Testis (tissue), 3 donors: Measurements from ENCODE around the gene THBS3. TPM values are rescaled to one million over a fixed set of nuclear protein-coding genes. Genes with fewer than 3 reads are reported as not detected.

Experiments used
- DNase-seq: peaks from one replicate; pipeline ENCODE4 v3.0.0-alpha.2; 2019
- H3K27ac ChIP-seq, 2 donors: fragments of 200-600 bp; sonication (generic); one replicate each; pipeline ENCODE4 v1.5.1; 2019
- H3K27me3 ChIP-seq: fragments of 200-600 bp; sonication (generic); one replicate; pipeline ENCODE4 v1.5.1; 2019
- H3K36me3 ChIP-seq: fragments of 200-600 bp; sonication (generic); one replicate; pipeline ENCODE4 v1.5.1; 2017; ENCODE audit warnings: low read depth; ENCODE audit errors: missing control alignments
- H3K4me1 ChIP-seq: fragments of 200-600 bp; sonication (generic); one replicate; pipeline ENCODE4 v1.5.1; 2019
- H3K4me3 ChIP-seq, 2 donors: fragments of 200-600 bp; sonication (generic); one replicate each; pipeline ENCODE4 v1.5.1; 2017 to 2019
- H3K9me3 ChIP-seq: fragments of 200-600 bp; sonication (generic); one replicate; pipeline ENCODE4 v1.5.1; 2017
- CTCF ChIP-seq, 3 experiments: fragments of 450-650 bp in 2 of 3; fragments of 200-600 bp in 1 of 3; sonication (generic) in 1 of 3; IDR thresholded peaks; one replicate each; pipeline ENCODE4 v1.5.1; 2016 to 2019; ENCODE audit warnings: antibody characterized with exemption in 3 of 3, mild to moderate bottlenecking in 2 of 3, moderate library complexity in 1 of 3
- POLR2A ChIP-seq: fragments of 450-650 bp; IDR thresholded peaks from one replicate; pipeline ENCODE4 v1.6.1; 2017; ENCODE audit warnings: antibody characterized with exemption, mild to moderate bottlenecking, moderate library complexity
- WGBS, 2 donors: methylation state at CpG; one replicate each; pipeline ENCODE4 v1.1.5; 2018; 5-methylcytosine and 5-hydroxymethylcytosine counted together
- intact Hi-C: fragments of 100-400 bp; cut with DNase I; formaldehyde crosslinking; loops from one replicate; pipeline ENCODE4 v1.15.1; 2023; ENCODE audit warnings: low total_unique reads
- polyA plus RNA-seq: library from polyadenylated mRNA; stranded (reverse); fragments of 350-450 nt; fragmentation: Illumina TruSeq; extraction: RNeasy Lipid Tissue Mini Kit (QIAGEN cat#74804); gene quantifications from one replicate; pipeline ENCODE4 v1.2.3, GENCODE V29; 2014; ENCODE audit warnings: low read depth, low replicate concordance; ENCODE audit not compliant: insufficient read depth
- total RNA-seq, 2 donors: library from RNA; depleted of rRNA; stranded (reverse); fragments of >200 nt; gene quantifications; one replicate each; pipeline ENCODE4 v1.2.3, GENCODE V29; 2016

Gene THBS3
- total and polyA plus RNA-seq, 3 donors from 2014 or later: 37.1 to 82.9 (median 68.1) TPM

- Histone ChIP-seq H3K27ac (no peak overlapping the region), H3K4me1 (no peaks in the 10 kb centered on the region), H3K27me3 (no peaks in the 10 kb centered on the region), H3K4me3 (no peak overlapping the region), H3K36me3 (no peaks in the 10 kb centered on the region), H3K9me3 (no peaks in the 10 kb centered on the region)
- intact Hi-C loops: no loop called here
- 86 to 97% methylated on average over 4 of the region's 4 CpGs for WGBS, 2 donors
- TF ChIP-seq POLR2A: no peak
- TF ChIP-seq CTCF (IDR thresholded peaks at IDR 0.05): no peak
- DNase-seq: no peak
These were observed 23.3 kb downstream of the THBS3 start for GRCh38 chr1:155184351-155184811.

DNA sequence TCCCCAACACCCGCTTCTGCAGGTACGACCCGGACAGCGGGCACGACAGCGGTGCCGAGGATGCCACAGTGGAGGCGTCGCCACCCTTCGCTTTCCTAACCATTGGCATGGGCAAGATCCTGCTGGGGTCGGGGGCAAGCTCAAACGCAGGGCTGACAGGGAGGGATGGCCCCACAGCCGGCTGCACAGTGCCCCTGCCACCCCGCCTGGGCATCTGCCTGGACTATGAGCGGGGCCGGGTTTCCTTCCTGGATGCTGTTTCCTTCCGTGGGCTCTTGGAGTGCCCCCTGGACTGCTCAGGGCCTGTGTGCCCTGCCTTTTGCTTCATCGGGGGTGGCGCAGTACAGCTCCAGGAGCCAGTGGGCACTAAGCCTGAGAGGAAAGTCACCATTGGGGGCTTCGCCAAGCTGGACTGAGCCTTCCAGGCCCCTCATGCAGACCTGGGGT is 23.9 kb downstream of the THBS3 start:
- Histone ChIP-seq H3K9me3 (no peaks in the 10 kb centered on the region), H3K4me3 (no peak overlapping the region), H3K27ac (no peak overlapping the region), H3K4me1 (no peaks in the 10 kb centered on the region), H3K36me3 (no peaks in the 10 kb centered on the region), H3K27me3 (no peaks in the 10 kb centered on the region)
- DNase-seq: no peak
- no peak for TF ChIP-seq CTCF (IDR thresholded peaks at IDR 0.05)
- TF ChIP-seq POLR2A: no peak
- intact Hi-C loops: no loop called here
- 90 to 96% methylated on average over 12 to 20 of the region's 20 CpGs for WGBS, 2 donors

DNA sequence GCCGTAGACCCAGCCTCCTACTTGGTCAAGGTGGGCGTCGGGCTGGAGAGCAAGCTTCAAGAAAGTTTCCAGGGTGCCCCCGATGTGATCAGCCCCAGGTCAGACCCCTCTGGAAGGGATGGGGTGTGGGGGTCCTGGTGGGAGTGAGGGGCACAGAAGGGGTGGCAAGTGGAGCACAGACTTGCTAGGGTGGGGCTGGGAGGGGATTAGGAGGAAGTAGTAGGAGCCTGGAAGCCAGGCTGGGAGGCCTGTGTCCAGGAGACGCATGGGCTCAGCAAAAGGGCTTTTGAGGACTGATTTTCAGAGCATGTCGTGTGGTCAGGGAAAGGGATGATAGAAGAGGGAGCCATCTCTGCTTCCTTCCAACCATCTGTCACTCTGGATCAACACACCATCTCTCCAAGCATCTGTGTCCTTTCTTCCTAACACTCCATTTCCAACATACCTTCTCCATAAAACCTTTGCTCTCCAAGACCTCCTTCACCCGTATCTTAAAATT is 25.6 kb downstream of the THBS3 start:
- no peaks in the 10 kb centered on the region for H3K27me3 ChIP-seq
- 91 to 93% methylated on average over 7 of the region's 7 CpGs for WGBS, 2 donors
- intact Hi-C loops: no loop called here
- no peak for TF ChIP-seq CTCF (IDR thresholded peaks at IDR 0.05)
- no peak for TF ChIP-seq POLR2A
- H3K27ac ChIP-seq: no peak overlapping the region
- DNase-seq: no peak
- H3K4me1 ChIP-seq: peaks cover under 1% of the 10 kb centered on the region
- H3K9me3 ChIP-seq: no peaks in the 10 kb centered on the region
- no peak overlapping the region for H3K4me3 ChIP-seq
- H3K36me3 ChIP-seq: no peaks in the 10 kb centered on the region

- intact Hi-C loops: no loop called here
- Histone ChIP-seq H3K36me3 (no peaks in the 10 kb centered on the region), H3K27ac (no peak overlapping the region), H3K4me3 (no peak overlapping the region), H3K27me3 (no peaks in the 10 kb centered on the region), H3K4me1 (peaks cover 3% of the 10 kb centered on the region), H3K9me3 (no peaks in the 10 kb centered on the region)
- TF ChIP-seq POLR2A (no peak), CTCF (IDR thresholded peaks at IDR 0.05) (no peak)
- no peak for DNase-seq
- 80 to 83% methylated on average over 16 to 18 of the region's 18 CpGs for WGBS, 2 donors
These were observed 26.2 kb downstream of the THBS3 start for GRCh38 chr1:155181371-155182051.
